OCI-LY3 (cell line): ENCODE results near the gene TRIML1.

Source experiments
- H2AFZ ChIP-seq: fragments of 200-600, 300-600 bp; shearing (Covaris generic); 2 replicates; pipeline ENCODE4 v1.6.0; 2014; ENCODE audit warnings: antibody characterized with exemption, low read depth, low read length
- H3K27ac ChIP-seq: fragments of 200-600, 300-600 bp; sonication (generic); 2 replicates; pipeline ENCODE4 v1.5.1; 2014; ENCODE audit warnings: mild to moderate bottlenecking, low read length, moderate library complexity, mixed read lengths
- H3K27me3 ChIP-seq: fragments of 200-600, 300-600 bp; sonication (generic); 2 replicates; pipeline ENCODE4 v1.6.1; 2014; ENCODE audit warnings: low read depth, low read length, mixed read lengths
- H3K36me3 ChIP-seq: fragments of 200-600, 300-600 bp; sonication (generic); replicated peaks from 2 replicates; pipeline ENCODE3; 2014; ENCODE audit warnings: low read depth, low read length, mixed read lengths
- H3K4me1 ChIP-seq: fragments of 300-600, 200-600 bp; sonication (generic); 2 replicates; pipeline ENCODE4 v1.6.1; 2014; ENCODE audit warnings: low read length, mixed read lengths
- H3K4me2 ChIP-seq: fragments of 200-600, 300-600 bp; sonication (generic); 2 replicates; pipeline ENCODE4 v1.6.1; 2014; ENCODE audit warnings: low read length, mixed read lengths
- H3K4me3 ChIP-seq: fragments of 300-600, 200-600 bp; sonication (generic); 2 replicates; pipeline ENCODE4 v1.5.1; 2014; ENCODE audit warnings: antibody characterized with exemption, mild to moderate bottlenecking, low read length, moderate library complexity
- H3K79me2 ChIP-seq: fragments of 300-600, 200-600 bp; shearing (Covaris generic); 2 replicates; pipeline ENCODE4 v1.6.1; 2014; ENCODE audit warnings: mild to moderate bottlenecking, low read length, mixed read lengths
- H3K9ac ChIP-seq: fragments of 300-600, 200-600 bp; shearing (Covaris generic); 2 replicates; pipeline ENCODE4 v1.6.0; 2014; ENCODE audit warnings: mild to moderate bottlenecking, low read length, moderate library complexity
- H3K9me3 ChIP-seq: fragments of 200-600, 300-600 bp; shearing (Covaris generic); 2 replicates; pipeline ENCODE4 v1.6.1; 2014; ENCODE audit warnings: low read length, mixed read lengths; ENCODE audit not compliant: insufficient read depth
- H4K20me1 ChIP-seq: fragments of 200-600, 300-600 bp; sonication (generic); 2 replicates; pipeline ENCODE4 v1.6.1; 2016; ENCODE audit warnings: low read length, mixed read lengths; ENCODE audit not compliant: insufficient read depth
- EZH2phosphoT487 ChIP-seq: fragments of 200-600 bp; shearing (Covaris generic); IDR thresholded peaks from 2 replicates; pipeline ENCODE4 v1.6.1; 2018; ENCODE audit warnings: antibody characterized with exemption, mixed run types, low read depth
- TF ChIP-seq, protein P1 (sequence below): fragments of 200-600, 300-600 bp; sonication (generic); IDR thresholded peaks from 2 replicates; pipeline ENCODE4 v1.5.1; 2014; ENCODE audit warnings: antibody characterized with exemption, low read length, low read depth

Gene TRIML1

DNA sequence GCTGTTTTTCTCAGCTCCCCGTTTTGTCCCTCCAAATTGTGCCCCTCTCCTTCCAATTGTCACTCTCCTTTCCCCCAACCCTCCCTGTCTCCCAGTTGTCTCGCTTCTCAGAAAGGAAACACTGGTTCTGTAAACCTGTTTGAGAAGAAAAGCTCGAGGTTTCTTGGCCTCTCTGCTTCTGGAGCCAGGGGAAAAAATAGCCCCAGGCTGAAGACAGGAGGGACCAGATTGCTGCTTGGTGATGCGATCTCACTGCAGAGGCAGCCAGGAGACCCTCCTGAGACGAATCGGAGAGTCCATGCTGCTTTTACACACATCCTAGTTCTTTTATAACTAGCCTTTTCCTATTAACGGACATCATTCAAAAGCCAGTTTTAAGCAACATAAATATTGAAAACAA, 21.2 kb downstream of the TRIML1 start:
- H3K4me1 ChIP-seq = no peaks in the 10 kb centered on the region
- H3K9me3 ChIP-seq = no peaks in the 10 kb centered on the region
- no peak overlapping the region for H3K4me3 ChIP-seq
- H3K9ac ChIP-seq = no peak overlapping the region
- H4K20me1 ChIP-seq = no peaks in the 10 kb centered on the region
- H3K4me2 ChIP-seq = no peak overlapping the region
- no peak overlapping the region for H3K27ac ChIP-seq
- TF ChIP-seq, protein P1, sequence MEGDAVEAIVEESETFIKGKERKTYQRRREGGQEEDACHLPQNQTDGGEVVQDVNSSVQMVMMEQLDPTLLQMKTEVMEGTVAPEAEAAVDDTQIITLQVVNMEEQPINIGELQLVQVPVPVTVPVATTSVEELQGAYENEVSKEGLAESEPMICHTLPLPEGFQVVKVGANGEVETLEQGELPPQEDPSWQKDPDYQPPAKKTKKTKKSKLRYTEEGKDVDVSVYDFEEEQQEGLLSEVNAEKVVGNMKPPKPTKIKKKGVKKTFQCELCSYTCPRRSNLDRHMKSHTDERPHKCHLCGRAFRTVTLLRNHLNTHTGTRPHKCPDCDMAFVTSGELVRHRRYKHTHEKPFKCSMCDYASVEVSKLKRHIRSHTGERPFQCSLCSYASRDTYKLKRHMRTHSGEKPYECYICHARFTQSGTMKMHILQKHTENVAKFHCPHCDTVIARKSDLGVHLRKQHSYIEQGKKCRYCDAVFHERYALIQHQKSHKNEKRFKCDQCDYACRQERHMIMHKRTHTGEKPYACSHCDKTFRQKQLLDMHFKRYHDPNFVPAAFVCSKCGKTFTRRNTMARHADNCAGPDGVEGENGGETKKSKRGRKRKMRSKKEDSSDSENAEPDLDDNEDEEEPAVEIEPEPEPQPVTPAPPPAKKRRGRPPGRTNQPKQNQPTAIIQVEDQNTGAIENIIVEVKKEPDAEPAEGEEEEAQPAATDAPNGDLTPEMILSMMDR = no peak
- TF ChIP-seq EZH2phosphoT487 = no peak
- H3K36me3 ChIP-seq = no peaks in the 10 kb centered on the region
- no peak overlapping the region for H2AFZ ChIP-seq
- no peaks in the 10 kb centered on the region for H3K27me3 ChIP-seq
- no peaks in the 10 kb centered on the region for H3K79me2 ChIP-seq

DNA sequence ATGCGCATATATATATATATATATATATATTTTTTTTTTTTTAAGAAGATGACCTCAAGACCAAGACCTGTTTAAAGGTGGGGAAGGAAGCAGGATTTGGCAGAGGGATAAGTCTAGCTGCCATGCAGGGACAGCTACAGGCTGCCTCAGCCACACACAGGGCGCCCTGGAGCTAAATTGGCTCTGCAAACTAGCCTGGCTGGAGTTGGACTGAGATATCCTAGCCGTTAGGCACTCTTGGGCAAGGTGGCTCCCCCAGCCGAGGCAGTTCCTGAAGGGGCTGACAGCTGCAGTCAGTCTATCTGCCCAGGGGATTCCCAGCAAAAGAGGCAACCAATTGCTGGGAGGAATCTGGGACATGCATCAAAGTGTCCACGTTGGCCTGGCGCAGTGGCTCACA, 21.9 kb downstream of the TRIML1 start:
- H3K9me3 ChIP-seq = no peaks in the 10 kb centered on the region
- no peaks in the 10 kb centered on the region for H3K4me1 ChIP-seq
- H3K9ac ChIP-seq = no peak overlapping the region
- no peak overlapping the region for H3K27ac ChIP-seq
- TF ChIP-seq, protein P1 = no peak
- TF ChIP-seq EZH2phosphoT487 = no peak
- H3K79me2 ChIP-seq = no peaks in the 10 kb centered on the region
- no peaks in the 10 kb centered on the region for H3K27me3 ChIP-seq
- H3K36me3 ChIP-seq = no peaks in the 10 kb centered on the region
- H4K20me1 ChIP-seq = no peaks in the 10 kb centered on the region
- no peak overlapping the region for H3K4me2 ChIP-seq
- H2AFZ ChIP-seq = no peak overlapping the region
- H3K4me3 ChIP-seq = no peak overlapping the region

DNA sequence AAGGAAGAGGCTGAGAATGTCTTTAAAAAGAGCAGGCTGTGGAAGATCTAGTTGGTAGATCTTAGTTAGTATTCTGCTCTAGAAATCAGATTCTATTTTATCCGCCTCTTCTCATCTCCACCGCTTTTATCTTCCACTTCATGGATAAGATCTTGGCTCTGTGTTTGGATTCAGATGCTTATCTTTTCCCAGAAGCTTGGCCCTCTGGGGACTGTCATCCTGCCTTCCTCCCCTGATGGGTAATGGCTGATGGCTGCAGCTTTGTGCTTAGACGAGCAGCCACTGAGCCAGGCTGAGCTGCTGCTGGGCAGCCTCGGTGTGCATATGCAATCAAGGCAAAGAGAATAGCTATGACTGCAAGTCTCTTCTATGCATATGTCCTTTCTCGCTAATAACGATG, 23.5 kb downstream of the TRIML1 start:
- no peaks in the 10 kb centered on the region for H3K27me3 ChIP-seq
- H3K4me3 ChIP-seq = no peak overlapping the region
- H3K36me3 ChIP-seq = no peaks in the 10 kb centered on the region
- no peak overlapping the region for H2AFZ ChIP-seq
- no peak overlapping the region for H3K9ac ChIP-seq
- no peaks in the 10 kb centered on the region for H4K20me1 ChIP-seq
- H3K4me2 ChIP-seq = no peak overlapping the region
- no peaks in the 10 kb centered on the region for H3K9me3 ChIP-seq
- no peaks in the 10 kb centered on the region for H3K79me2 ChIP-seq
- no peak overlapping the region for H3K27ac ChIP-seq
- TF ChIP-seq, protein P1 = no peak
- no peak for TF ChIP-seq EZH2phosphoT487
- H3K4me1 ChIP-seq = no peaks in the 10 kb centered on the region

DNA sequence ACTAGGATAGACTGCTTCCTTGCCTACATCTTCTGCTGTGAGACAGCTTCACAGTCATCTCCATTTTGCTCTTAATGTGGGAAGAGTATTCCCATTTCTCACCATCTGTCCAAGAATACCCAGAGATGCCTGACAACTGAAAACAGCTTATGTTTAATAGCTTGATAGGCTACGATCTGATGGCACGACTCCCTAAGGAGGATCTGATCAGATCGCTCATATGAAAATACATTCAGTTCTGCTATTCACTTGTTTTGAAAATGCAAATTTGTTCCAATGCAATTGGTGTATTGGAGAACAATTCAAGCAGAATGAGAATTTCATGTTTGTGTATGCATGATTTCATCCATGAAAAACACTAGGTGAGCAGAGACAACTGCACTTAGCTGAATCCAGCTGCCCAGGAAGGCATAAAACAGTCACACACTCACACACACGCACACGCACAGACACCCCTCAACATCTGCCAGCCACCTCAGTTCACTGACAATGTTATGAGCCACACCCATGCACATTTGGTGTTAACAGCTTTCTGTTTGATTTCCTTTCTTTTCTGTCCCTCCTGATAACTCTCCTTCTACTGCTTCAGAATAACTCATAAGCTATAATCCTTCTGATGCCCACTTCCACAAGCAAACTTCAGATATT, 29.6 kb downstream of the TRIML1 start:
- Histone ChIP-seq H3K27ac (no peak overlapping the region), H3K9me3 (no peaks in the 10 kb centered on the region), H4K20me1 (no peaks in the 10 kb centered on the region), H3K36me3 (no peaks in the 10 kb centered on the region), H3K4me3 (no peak overlapping the region), H3K79me2 (no peaks in the 10 kb centered on the region), H2AFZ (no peak overlapping the region), H3K4me1 (no peaks in the 10 kb centered on the region), H3K4me2 (no peak overlapping the region), H3K27me3 (no peaks in the 10 kb centered on the region), H3K9ac (no peak overlapping the region)
- TF ChIP-seq EZH2phosphoT487 = no peak
- TF ChIP-seq, protein P1 = no peak
